Measurements from ENCODE around the gene HLA-DRB1.
"Not testable (repeated sequence)": the region's sequence is repeated elsewhere in the genome, so short reads cannot be mapped to it uniquely, and the experiment has no call there.

HLA-DRB1 gene

GRCh38 chr6:32609391-32609730 lies 19.7 kb upstream of the HLA-DRB1 start:
- no peak for DNase-seq (ENCODE audit: low spot score)

DNA sequence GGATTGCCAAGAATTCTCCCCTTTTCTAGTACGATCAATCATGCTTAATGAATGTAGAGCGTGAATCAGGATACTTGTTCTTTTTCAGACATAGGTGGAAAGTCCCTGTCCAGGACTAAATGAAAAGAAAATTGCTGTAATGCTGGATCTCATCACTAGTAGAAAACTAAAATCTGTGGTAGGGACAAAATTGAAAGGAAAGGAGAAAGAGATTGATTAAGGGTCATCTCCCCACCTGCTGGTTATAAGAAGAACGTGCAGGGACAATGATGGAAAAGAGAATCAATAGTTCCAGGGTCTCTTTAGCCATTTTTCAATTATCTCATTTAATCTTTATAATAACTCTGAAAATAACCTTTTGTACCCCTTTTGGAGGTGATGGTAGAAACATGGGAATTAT lies 18.7 kb upstream of the HLA-DRB1 start:
- no peak for DNase-seq (ENCODE audit: low spot score)

GRCh38 chr6:32607988-32608298 lies 18.3 kb upstream of the HLA-DRB1 start:
- no peak for DNase-seq (ENCODE audit: low spot score)

DNA sequence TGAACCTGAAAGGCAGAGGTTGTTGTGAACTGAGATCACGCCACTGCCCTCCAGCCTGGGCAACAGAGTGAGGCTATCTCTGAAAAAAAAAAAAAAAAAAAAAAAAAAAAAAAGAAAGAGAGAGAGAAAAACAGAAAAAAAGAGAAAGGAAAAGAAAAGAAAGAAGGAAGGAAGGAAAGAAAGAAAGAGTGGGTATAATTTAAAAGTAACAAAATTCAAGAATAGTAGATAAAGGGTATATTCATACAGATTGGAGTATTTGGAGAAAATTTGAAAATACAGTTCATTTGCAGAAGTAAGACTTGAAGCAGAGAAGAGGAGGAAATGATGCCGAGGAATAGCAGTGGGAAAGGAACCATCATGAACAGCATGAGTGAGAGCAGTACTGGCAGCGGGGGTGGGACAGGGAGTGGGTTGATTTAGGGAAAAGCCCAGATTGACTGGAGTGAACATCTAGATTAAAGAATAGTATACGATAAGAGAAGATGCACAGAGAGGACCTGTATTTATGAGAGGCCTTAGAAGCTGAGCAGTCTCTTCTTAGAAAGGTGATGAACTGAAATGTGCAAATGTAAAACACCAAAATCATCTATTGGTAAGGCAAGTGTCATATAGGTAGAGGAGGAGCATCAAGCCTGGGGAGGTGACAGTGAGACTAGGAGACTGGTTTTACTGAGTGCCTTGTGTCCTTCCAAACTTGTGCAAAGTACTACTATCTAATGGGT lies 17.8 kb upstream of the HLA-DRB1 start:
- no peak for DNase-seq (ENCODE audit: low spot score)

DNA sequence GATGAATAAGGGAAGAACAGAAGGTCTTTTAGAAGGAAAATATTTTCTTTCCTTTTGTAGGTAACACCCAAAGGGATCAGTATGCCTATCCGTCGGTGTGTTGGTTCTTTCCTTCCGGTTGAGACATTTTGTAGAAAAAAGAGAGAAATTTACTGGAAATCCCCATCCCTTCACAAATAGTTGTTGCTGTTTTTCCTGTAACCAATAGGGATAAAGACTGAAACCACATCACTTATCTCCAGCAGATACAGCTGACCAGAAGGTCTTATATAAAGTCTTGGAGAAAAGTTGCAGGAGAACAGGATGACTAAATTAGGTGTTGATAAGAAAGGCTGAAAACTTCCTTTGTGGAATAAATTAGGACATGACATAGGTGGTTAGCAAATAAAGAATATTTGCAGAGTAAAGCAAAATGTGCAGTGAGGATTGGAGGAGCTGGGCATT lies 14.8 kb upstream of the HLA-DRB1 start:
- DNase-seq (ENCODE audit: low spot score) = no peak

- no peak for DNase-seq (ENCODE audit: low spot score)
These were observed 14.2 kb upstream of the HLA-DRB1 start for GRCh38 chr6:32603888-32604287.

DNA sequence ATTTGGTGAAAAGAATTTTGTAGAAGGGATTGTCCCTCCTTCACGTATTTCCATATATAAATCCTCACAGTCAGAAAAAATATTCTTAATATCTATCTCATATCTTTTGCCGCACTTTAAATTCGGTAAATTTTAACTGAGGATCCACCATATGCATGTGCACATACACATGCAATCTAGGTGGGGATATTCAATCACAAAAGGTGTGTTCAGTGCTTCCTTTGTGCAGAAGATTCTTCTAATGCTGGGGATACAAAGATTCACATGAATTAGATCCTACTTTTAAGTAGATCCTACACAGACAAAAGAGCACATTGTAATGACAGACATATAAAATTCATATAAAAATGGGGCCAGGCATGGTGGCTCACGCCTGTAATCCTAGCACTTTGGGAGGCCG lies 13.6 kb upstream of the HLA-DRB1 start:
- no peak for DNase-seq (ENCODE audit: low spot score)

- DNase-seq (ENCODE audit: low spot score) = no peak
These were observed 12.7 kb upstream of the HLA-DRB1 start for GRCh38 chr6:32602383-32602782.

GRCh38 chr6:32597024-32597423 lies 7.4 kb upstream of the HLA-DRB1 start:
- no peak for DNase-seq (ENCODE audit: low spot score)

- not testable (repeated sequence) for DNase-seq (ENCODE audit: low spot score)
These were observed 1.1 kb upstream of the HLA-DRB1 start for GRCh38 chr6:32590713-32591112.

DNA sequence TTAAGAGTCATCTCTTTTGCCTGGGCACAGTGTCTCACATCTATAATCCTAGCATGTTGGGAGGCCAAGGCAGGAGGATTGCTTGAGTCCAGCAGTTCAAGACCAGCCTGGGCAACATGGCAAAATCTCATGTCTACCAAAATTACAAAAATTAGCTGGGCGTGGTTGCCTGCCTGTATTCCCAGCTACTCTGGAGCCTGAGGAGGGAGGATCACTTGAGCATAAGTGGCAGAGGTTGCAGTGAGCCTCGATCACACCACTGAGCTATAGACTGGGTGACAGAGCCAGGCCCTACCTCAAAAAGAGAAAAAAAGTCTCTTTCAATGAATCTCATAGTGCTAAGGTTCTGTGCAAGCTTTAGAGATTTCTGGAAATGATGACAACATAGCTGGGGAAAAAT lies 1.5 kb downstream of the HLA-DRB1 start:
- no peak for DNase-seq (ENCODE audit: low spot score)

GRCh38 chr6:32583527-32583898 lies 6.1 kb downstream of the HLA-DRB1 start:
- DNase-seq (ENCODE audit: low spot score) = no peak

DNA sequence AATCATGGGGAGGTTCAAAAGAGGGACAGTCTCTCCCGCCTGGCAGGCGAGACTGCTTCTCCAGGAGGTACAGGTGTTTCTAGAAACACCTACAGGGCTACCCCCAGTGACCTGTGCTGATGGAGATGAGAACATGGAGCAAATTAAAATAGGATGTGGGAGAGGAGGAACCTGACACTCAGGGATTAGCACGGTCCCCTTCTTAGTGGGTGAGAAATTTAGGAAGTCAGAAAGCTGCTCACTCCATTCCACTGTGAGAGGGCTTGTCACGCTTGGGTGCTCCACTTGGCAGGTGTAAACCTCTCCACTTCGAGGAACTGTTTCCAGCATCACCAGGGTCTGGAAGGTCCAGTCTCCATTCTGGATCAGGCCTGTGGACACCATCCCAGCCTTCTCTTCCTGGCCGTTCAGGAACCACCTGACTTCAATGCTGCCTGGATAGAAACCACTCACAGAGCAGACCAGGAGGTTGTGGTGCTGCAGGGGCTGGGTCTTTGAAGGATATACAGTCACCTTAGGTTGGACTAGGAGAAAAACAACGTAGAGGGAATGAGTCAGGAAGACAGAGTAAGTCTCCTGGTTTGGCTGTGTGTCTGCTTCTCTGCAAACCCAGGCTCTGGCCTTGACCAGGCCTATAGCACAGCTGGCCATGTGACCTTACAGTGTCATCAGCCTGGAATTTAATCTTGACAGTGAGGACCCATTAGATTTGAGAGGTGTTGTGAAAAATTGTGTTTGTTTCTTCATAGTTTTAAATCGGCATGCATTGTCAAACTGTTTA lies 8.1 kb downstream of the HLA-DRB1 start:
- no peak for DNase-seq (ENCODE audit: low spot score)

DNA sequence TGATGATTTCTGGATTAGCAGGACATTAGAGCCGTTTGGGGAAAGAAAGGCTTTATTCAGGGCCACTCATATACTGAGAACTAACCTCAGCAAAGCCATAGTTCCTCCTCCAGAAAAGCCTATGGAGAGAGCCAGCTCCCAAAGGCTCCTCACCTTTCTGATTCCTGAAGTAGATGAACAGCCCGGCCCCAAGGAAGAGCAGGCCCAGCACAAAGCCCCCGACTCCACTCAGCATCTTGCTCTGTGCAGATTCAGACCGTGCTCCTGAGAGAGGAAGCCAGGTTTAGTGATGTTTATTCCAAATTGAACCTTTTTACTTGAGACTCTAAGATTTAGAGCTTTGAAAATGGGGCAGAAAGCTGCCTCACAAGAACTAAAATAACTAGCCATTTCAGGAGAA lies 9.1 kb downstream of the HLA-DRB1 start:
- DNase-seq (ENCODE audit: low spot score) = no peak

DNA sequence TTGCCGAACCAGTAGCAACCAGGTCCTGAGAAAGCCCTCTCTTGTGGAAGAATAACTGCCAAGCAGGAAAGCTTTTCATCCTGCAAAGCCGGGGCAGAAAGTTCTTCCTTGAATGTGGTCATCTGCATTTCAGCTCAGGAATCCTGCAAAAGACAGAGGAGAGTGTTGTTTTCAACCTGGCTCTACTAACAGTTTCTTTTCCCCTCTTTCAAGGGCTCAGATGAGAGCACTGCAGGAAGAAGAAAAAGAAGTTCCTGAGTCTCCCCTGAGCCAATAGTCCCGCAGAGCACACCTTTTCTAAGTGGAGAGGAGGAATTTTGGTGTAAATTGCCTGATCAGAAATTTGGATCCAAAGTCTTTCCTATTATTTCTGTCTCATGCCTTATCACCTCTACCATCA lies 10.7 kb downstream of the HLA-DRB1 start:
- no peak for DNase-seq (ENCODE audit: low spot score)

DNA sequence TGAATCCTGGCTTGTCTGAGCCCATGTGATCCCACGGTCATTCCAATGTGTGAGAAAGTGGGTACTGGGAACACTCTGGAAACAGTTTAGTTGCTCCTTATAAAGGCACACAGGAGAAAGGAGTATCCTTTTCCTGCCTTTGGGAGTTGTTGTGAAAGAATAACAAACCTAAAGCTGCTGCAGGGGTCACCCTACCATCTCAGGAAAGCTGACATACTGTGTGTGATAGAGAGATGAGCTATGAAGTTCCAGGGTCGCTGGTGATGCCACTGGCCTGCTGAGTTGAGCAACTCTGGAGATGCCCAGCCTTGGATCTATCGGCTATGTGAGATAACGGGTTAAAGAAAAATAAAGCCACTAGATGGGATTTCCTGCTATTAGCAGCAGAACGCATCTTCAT lies 12.2 kb downstream of the HLA-DRB1 start:
- DNase-seq (ENCODE audit: low spot score) = not testable (repeated sequence)

GRCh38 chr6:32576250-32576649 lies 13.4 kb downstream of the HLA-DRB1 start:
- no peak for DNase-seq (ENCODE audit: low spot score)

DNA sequence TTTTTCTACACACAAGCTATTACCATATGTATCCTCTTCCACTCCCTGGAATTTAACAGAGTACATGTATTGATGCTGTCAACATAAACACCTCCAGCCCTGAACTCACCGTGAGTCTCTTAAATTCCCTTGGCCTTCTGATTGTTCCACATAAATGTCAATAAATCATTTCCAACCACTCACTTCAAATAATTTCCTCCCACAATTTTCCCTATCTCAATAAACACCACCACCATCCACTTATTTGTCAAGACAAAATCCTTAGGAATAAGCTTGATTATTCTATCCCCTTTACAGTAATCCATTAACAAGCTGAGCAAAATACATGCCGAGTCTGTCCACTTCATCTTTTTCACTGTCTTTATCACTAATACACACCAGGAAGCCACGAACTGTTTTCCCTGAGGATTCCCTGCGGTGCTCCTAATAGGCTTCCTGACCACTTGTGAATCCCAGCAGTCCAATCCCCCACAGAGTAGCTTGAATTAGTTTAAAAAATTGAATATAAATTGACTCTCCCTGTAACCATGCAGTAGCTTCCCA lies 19.2 kb downstream of the HLA-DRB1 start:
- no peak for DNase-seq (ENCODE audit: low spot score)

GRCh38 chr6:32568561-32568960 lies 21.1 kb downstream of the HLA-DRB1 start:
- DNase-seq (ENCODE audit: low spot score) = no peak

GRCh38 chr6:32566957-32567356 lies 22.7 kb downstream of the HLA-DRB1 start:
- DNase-seq (ENCODE audit: low spot score) = no peak

DNA sequence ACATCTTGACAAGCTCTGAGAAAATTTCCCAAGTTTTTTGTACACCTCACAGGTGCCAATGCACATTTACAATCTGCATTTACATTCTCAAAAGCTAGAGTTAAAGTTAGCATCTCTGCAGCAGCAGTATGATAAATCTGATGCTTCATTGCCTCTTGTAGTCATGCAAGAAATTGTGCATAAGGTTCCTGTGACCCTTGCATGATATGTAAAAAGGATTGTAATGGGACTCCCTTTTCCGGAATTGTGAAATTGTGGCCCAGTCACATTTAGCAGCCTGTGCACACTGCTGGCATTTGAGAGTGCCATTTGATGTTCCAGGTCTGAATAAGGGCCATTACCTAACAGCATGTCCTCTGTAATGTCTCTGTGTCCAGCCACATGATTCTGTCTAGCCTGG lies 24.1 kb downstream of the HLA-DRB1 start:
- no peak for DNase-seq (ENCODE audit: low spot score)

GRCh38 chr6:32562940-32563339 lies 26.7 kb downstream of the HLA-DRB1 start:
- no peak for DNase-seq (ENCODE audit: low spot score)

GRCh38 chr6:32559747-32560146 lies 29.9 kb downstream of the HLA-DRB1 start:
- DNase-seq (ENCODE audit: low spot score) = no peak

Measured in ecto neural progenitor cell (in vitro differentiated cells).